GM12874 (cell line): ENCODE results near the gene MOGAT3.

Source experiments
- TF ChIP-seq, protein P1 (sequence below): IDR thresholded peaks from 2 replicates; pipeline ENCODE4 v1.5.1; 2011; ENCODE audit warnings: low read depth, mild to moderate bottlenecking, control low read depth, low read length, moderate library complexity; ENCODE audit not compliant: insufficient read depth

The MOGAT3 gene

DNA sequence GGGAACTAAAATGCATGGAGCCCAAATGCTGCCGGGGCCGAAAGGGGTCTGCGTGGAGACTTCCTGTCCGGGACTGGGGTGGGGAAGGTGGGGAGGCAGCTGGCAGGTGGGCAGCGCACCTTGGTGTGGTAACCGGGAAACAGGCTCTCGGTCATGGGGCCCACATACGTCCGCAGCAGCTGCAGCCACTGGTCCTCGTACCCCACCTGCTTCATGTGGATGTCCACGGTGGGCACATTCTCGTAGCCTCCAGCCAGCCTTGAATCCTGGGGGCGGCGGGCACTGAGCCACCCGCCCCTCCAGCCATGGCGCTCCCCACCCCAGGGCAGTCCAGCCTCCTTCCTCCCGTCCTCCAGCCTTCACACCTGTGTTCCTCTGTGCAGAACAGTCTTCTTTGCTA, 6.6 kb upstream of the MOGAT3 start:
- TF ChIP-seq, protein P1, sequence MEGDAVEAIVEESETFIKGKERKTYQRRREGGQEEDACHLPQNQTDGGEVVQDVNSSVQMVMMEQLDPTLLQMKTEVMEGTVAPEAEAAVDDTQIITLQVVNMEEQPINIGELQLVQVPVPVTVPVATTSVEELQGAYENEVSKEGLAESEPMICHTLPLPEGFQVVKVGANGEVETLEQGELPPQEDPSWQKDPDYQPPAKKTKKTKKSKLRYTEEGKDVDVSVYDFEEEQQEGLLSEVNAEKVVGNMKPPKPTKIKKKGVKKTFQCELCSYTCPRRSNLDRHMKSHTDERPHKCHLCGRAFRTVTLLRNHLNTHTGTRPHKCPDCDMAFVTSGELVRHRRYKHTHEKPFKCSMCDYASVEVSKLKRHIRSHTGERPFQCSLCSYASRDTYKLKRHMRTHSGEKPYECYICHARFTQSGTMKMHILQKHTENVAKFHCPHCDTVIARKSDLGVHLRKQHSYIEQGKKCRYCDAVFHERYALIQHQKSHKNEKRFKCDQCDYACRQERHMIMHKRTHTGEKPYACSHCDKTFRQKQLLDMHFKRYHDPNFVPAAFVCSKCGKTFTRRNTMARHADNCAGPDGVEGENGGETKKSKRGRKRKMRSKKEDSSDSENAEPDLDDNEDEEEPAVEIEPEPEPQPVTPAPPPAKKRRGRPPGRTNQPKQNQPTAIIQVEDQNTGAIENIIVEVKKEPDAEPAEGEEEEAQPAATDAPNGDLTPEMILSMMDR, result no peak

DNA sequence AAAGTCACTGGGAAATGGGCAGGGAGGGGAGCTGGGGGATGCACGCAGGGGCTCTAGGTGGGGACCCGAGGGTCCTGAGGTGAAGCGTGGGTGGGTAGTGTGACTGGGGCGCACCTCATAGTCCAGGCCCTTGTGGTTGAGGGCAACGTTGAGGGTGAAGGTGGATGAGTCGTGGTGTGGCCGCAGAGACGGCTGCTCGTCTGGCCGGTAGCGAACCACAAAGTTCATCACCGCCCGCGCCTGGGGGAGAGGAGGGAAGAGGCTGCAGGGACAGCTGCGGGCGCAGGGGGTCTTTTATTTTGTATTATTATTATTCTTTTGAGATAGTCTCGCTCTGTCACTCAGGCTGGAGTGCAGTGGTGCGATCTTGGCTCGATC, 5.8 kb upstream of the MOGAT3 start:
- TF ChIP-seq, protein P1, result no peak

DNA sequence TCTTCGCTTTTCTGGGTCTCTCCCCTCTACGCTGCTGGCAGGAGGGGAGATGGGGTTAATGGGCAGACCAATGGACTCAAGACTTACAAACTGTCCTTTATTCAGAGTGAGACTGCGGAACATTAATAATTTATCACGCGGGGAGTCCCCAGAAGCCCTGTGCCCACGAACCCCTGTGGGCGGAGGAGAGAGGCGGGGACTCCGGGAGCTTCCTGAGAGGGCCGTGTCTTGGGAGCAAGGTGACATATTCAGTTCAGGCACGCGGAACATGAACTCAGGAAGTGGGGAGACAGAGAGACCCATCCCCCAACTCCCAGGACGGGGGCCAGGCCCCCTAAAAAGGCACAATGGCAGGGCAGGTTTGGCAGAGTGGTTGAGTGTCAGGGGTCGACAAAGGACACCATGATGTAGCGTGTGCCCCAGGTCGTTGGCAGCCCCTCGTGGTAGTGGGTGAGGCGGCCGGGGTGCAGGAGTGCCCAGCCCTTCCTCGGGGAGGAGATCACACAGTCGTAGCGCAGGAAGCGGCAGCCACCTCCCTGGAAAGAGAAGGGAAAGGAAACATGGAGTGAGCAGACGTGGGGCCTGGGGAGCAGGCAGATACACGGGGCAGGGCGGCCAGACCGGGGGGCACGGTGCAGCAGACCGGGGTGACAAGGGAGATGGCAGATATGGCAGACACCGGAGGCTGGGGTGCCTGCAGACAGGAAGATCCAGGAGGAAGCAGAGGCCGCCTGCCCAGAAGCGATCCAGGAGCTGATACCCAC, 5.2 kb upstream of the MOGAT3 start:
- TF ChIP-seq, protein P1, result no peak

DNA sequence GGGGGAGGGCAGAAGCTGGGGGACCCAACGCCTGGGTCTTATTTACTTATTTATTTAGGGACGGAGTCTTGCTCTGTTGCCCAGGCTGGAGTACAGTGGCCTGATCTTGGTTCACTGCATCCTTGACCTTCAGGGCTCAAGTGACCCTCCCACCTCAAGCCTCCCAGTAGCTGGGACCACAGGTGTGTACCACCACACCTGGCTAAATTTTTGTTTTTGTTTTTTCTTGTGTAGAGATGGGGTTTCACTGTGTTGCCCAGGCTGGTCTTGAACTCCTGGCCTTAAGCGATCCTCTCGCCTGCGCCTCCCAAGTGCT, 1.7 kb upstream of the MOGAT3 start:
- TF ChIP-seq, protein P1, result no peak

DNA sequence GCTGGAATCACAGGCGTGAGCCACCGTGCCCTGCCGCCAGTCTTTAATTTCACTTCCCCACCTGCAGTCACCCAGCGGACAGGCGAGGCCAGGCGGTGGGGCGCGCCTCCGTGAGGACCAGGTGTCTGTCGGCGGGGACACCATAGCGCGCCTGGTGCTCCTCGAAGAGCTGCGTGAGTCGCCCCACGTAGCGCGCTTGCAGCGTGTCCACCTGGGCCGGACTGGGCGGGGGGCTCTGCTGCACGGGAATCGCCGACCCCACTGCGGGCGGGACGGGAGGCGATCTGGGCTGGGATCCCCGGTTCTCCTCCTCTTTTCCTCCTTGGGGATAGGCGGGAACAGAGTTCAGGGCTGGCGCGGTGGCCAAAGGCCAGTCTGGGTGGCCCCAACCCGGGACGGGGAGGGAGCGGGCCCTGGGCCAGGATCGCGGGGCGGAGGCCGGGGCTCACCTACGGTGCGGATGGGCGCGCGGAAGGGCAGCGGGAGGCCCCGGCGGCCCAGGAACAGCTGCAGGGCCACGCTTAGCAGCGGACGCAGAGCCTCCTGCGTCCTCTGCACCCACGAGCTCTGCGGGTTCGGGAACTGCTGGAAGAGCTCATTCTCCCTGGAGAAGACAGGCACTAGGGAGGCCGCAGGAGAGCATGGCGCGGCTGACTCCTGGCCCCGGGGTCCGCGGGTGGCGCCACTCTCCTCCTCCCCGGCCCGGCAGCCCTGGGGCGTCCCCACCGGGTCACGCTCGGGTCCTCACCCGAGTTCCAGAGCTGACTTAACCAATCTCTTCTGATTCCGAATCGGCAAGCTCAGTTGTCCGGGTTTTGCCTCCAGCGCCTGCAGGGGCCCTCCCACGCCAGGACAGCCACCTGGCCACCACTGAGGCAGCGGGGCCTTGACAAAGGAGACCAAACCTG, 1.1 kb upstream of the MOGAT3 start:
- TF ChIP-seq, protein P1, result no peak

DNA sequence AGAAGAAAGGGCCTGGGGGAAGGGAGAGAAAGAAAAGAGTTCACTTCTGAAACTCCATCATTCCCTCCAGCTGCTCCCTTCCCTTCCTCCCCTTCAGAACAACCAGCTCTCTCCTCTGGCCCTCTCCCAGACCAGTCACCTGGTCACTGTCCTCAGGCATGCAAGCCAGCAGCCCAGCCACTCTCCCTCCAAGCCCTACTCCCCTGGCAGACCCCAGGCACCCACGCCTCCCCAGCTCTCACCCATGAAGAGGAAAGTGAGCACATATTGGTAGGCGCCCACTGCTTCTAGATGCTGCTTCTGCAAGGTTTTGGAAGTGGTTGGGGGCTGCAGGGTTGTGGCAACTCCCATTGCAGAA, 353 bp downstream of the MOGAT3 start:
- TF ChIP-seq, protein P1, result no peak

DNA sequence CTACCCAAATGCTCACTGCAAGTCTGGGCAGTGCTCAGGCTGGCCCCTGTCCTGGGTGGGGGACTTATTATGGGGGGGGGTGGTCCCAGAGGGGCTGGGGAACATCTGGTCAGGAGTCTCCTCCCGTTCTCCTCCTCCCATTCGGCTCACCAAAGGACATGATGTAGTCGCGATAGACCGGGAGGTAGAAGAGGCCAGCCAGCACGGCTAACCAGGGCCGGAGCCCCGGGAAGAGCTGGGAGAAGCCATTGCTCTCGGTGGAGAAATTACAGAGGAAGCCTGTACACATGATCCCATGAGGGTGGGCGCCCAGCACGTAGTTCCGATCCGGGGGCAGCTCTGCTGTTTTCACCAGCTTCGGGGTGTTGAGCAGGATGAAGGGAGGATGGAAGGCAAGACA, 2.4 kb downstream of the MOGAT3 start:
- TF ChIP-seq, protein P1, result no peak
